H1 (cell line): ENCODE data around the gene MYOCD. TPM values are rescaled to one million over a fixed set of nuclear protein-coding genes. Genes with fewer than 3 reads are reported as not detected.

Experiments
- CTCF ChIA-PET: fragments of 300-600 bp; sonication (Branson Sonifier 250); formaldehyde crosslinking; loops from one replicate; lab custom pipeline; 2021; ENCODE audit not compliant: partially characterized antibody; lab: Charles Lee
- POLR2A ChIA-PET: fragments of 300-600 bp; sonication (Branson Sonifier 250); formaldehyde crosslinking; loops from one replicate; lab custom pipeline; 2021; ENCODE audit warnings: inconsistent platforms; ENCODE audit not compliant: partially characterized antibody; lab: Charles Lee
- DNase-seq, 2 experiments: peaks; one replicate each; pipeline versions ENCODE4 v3.0.0 to v3.0.0-alpha.2; 2010 to 2022; ENCODE audit warnings: low spot score in 2 of 2, low read depth in 1 of 2, mixed read lengths in 1 of 2
- FAIRE-seq: peaks from 2 replicates; lab custom pipeline; 2011; peaks lifted over from hg19 to GRCh38; lab: Jason Lieb, UNC
- H2AFZ ChIP-seq: 2 replicates; pipeline ENCODE4 v1.8.1; 2012; ENCODE audit warnings: low read length, inconsistent platforms
- H2AK5ac ChIP-seq: 2 replicates; pipeline ENCODE4 v1.6.1; 2013; ENCODE audit warnings: low read depth, low read length
- H2BK120ac ChIP-seq: replicated peaks from 2 replicates; pipeline ENCODE3; 2013; ENCODE audit warnings: low read depth, low read length, inconsistent platforms
- H2BK12ac ChIP-seq: 2 replicates; pipeline ENCODE4 v1.6.1; 2013; ENCODE audit warnings: low read depth, low read length
- H2BK15ac ChIP-seq: 2 replicates; pipeline ENCODE4 v1.6.1; 2013; ENCODE audit warnings: low read length
- H2BK20ac ChIP-seq: 2 replicates; pipeline ENCODE4 v1.6.1; 2013; ENCODE audit warnings: low read length
- H2BK5ac ChIP-seq: 2 replicates; pipeline ENCODE4 v1.6.1; 2013; ENCODE audit warnings: low read depth, low read length
- H3K14ac ChIP-seq: 2 replicates; pipeline ENCODE4 v1.6.1; 2013; ENCODE audit warnings: inconsistent platforms; ENCODE audit not compliant: insufficient read length
- H3K18ac ChIP-seq: 2 replicates; pipeline ENCODE4 v1.6.1; 2013; ENCODE audit warnings: low read length; ENCODE audit errors: extremely low read depth
- H3K23ac ChIP-seq: 2 replicates; pipeline ENCODE4 v1.6.1; 2013; ENCODE audit warnings: inconsistent platforms; ENCODE audit not compliant: insufficient read length
- H3K23me2 ChIP-seq: 2 replicates; pipeline ENCODE4 v1.6.1; 2013; ENCODE audit warnings: low read depth, low read length
- H3K27ac ChIP-seq: 2 replicates; pipeline ENCODE4 v1.6.1; 2011; ENCODE audit warnings: low read depth, low read length, inconsistent platforms
- H3K27me3 ChIP-seq, 4 experiments: replicated peaks in 1 of 4; 1 replicate in 1 of 4; 2 replicates in 3 of 4; pipeline versions ENCODE4 v1.6.1 to v1.8.1; 2011 to 2013; ENCODE audit warnings: low read length in 3 of 4, mild to moderate bottlenecking in 3 of 4, inconsistent platforms in 2 of 4, mixed read lengths in 2 of 4, moderate library complexity in 1 of 4; ENCODE audit not compliant: control insufficient read depth in 3 of 4, insufficient read depth in 3 of 4; ENCODE audit errors: extremely low read depth in 1 of 4
- H3K36me3 ChIP-seq, 4 experiments: 2 replicates each; pipeline versions ENCODE4 v1.6.1 to v1.8.1; 2011 to 2013; ENCODE audit warnings: mild to moderate bottlenecking in 4 of 4, low read length in 3 of 4, moderate library complexity in 2 of 4, control low read depth in 1 of 4, inconsistent platforms in 1 of 4; ENCODE audit not compliant: insufficient read depth in 4 of 4, control insufficient read depth in 2 of 4
- H3K4ac ChIP-seq: replicated peaks from 2 replicates; pipeline ENCODE3; 2013; ENCODE audit warnings: low read length, low read depth, mixed read lengths, inconsistent platforms; ENCODE audit not compliant: insufficient read length
- H3K4me1 ChIP-seq, 4 experiments: replicated peaks in 1 of 4; 1 replicate in 1 of 4; 2 replicates in 3 of 4; pipeline versions ENCODE4 v1.6.1 to v1.8.1; 2011 to 2013; ENCODE audit warnings: low read length in 3 of 4, inconsistent platforms in 2 of 4, mixed read lengths in 1 of 4; ENCODE audit not compliant: insufficient read depth in 4 of 4, control insufficient read depth in 3 of 4
- H3K4me2 ChIP-seq, 2 experiments: 2 replicates each; pipeline versions ENCODE4 v1.6.1 to v1.8.1; 2011 to 2013; ENCODE audit warnings: low read depth in 2 of 2, low read length in 2 of 2, control low read depth in 1 of 2, inconsistent platforms in 1 of 2, mild to moderate bottlenecking in 1 of 2; ENCODE audit not compliant: insufficient read depth in 1 of 2
- H3K4me3 ChIP-seq, 4 experiments: fragments of 200-600, 300-600 bp in 1 of 4; sonication (generic), shearing (Covaris generic), sonication (Bioruptor Twin) in 1 of 4; 2 replicates each; pipeline versions ENCODE4 v1.5.1 to v1.8.1; 2011 to 2016; ENCODE audit warnings: low read length in 4 of 4, low read depth in 3 of 4, control low read depth in 2 of 4, inconsistent platforms in 2 of 4, mild to moderate bottlenecking in 2 of 4, mixed read lengths in 1 of 4, moderate library complexity in 1 of 4; ENCODE audit not compliant: insufficient read depth in 2 of 4; ENCODE audit errors: extremely low read depth in 1 of 4
- H3K56ac ChIP-seq: replicated peaks from 2 replicates; pipeline ENCODE3; 2013; ENCODE audit warnings: low read depth, mild to moderate bottlenecking, mixed read lengths, low read length, inconsistent platforms; ENCODE audit not compliant: insufficient read length
- H3K79me1 ChIP-seq: 2 replicates; pipeline ENCODE4 v1.6.1; 2013; ENCODE audit warnings: low read depth, low read length, control low read depth
- H3K79me2 ChIP-seq, 2 experiments: 2 replicates each; pipeline versions ENCODE4 v1.6.1 to v1.8.1; 2012 to 2013; ENCODE audit warnings: low read length in 2 of 2, mild to moderate bottlenecking in 2 of 2, inconsistent platforms in 1 of 2; ENCODE audit not compliant: insufficient read depth in 2 of 2, control insufficient read depth in 1 of 2
- H3K9ac ChIP-seq, 4 experiments: replicated peaks in 1 of 4; 1 replicate in 1 of 4; 2 replicates in 3 of 4; pipeline versions ENCODE4 v1.6.1 to v1.8.1; 2011 to 2013; ENCODE audit warnings: low read depth in 3 of 4, low read length in 3 of 4, control low read depth in 2 of 4, mild to moderate bottlenecking in 2 of 4, moderate library complexity in 2 of 4, inconsistent platforms in 1 of 4; ENCODE audit errors: extremely low read depth in 1 of 4
- H3K9me3 ChIP-seq, 2 experiments: 2 replicates each; pipeline versions ENCODE4 v1.6.1 to v1.8.1; 2012 to 2013; ENCODE audit warnings: mild to moderate bottlenecking in 2 of 2, moderate library complexity in 2 of 2, control low read depth in 1 of 2, inconsistent platforms in 1 of 2, low read depth in 1 of 2, low read length in 1 of 2, mixed read lengths in 1 of 2; ENCODE audit not compliant: insufficient read depth in 2 of 2
- H4K20me1 ChIP-seq, 2 experiments: replicated peaks in 1 of 2; 2 replicates each; pipeline versions ENCODE3 to v1.8.1; 2011 to 2013; ENCODE audit warnings: inconsistent platforms in 2 of 2, low read length in 2 of 2, mild to moderate bottlenecking in 1 of 2; ENCODE audit not compliant: insufficient read depth in 2 of 2, control insufficient read depth in 1 of 2
- H4K5ac ChIP-seq: 2 replicates; pipeline ENCODE4 v1.6.1; 2013; ENCODE audit warnings: low read length, low read depth, mixed read lengths, inconsistent platforms; ENCODE audit not compliant: insufficient read length
- H4K8ac ChIP-seq: 2 replicates; pipeline ENCODE4 v1.8.0; 2013; ENCODE audit warnings: mild to moderate bottlenecking, moderate library complexity, low read length, inconsistent platforms; ENCODE audit not compliant: insufficient read depth; ENCODE audit errors: extremely low read depth
- H4K91ac ChIP-seq: replicated peaks from 2 replicates; pipeline ENCODE3; 2013; ENCODE audit warnings: low read length, mixed read lengths, inconsistent platforms; ENCODE audit not compliant: insufficient read length
- GABPA ChIP-seq: IDR thresholded peaks from 2 replicates; pipeline ENCODE4 v1.6.1; 2011; ENCODE audit warnings: mild to moderate bottlenecking, low read length, moderate library complexity, borderline replicate concordance; ENCODE audit not compliant: insufficient read depth
- HDAC6 ChIP-seq: IDR thresholded peaks from one replicate; pipeline ENCODE4 v1.7.1; 2012; ENCODE audit warnings: low read depth, mild to moderate bottlenecking, inconsistent platforms, low read length, moderate library complexity
- MAFK ChIP-seq: IDR thresholded peaks from 2 replicates; pipeline ENCODE4 v1.6.1; 2012; ENCODE audit warnings: low read depth, mild to moderate bottlenecking, improper control_type of control experiment, low read length
- PHF8 ChIP-seq: fragments of 200-600 bp; sonication (generic); conservative IDR thresholded peaks from 2 replicates; pipeline ENCODE4 v1.7.1; 2012; ENCODE audit warnings: low read depth, mild to moderate bottlenecking, inconsistent platforms, low read length, moderate library complexity
- SIN3A ChIP-seq, 2 experiments: IDR thresholded peaks in 1 of 2; conservative IDR thresholded peaks in 1 of 2; 2 replicates each; pipeline ENCODE4 v1.6.1; 2011 to 2012; ENCODE audit warnings: low read length in 2 of 2, improper control_type of control experiment in 1 of 2, low read depth in 1 of 2, mild to moderate bottlenecking in 1 of 2
- SP4 ChIP-seq: IDR thresholded peaks from 2 replicates; pipeline ENCODE4 v1.6.1; 2012; ENCODE audit warnings: low read length, inconsistent platforms
- TAF1 ChIP-seq: IDR thresholded peaks from 2 replicates; pipeline ENCODE4 v1.6.1; 2011; ENCODE audit warnings: mild to moderate bottlenecking, low read depth, low read length
- WGBS, 2 experiments: shearing (Covaris generic) in 1 of 2; methylation state at CpG; one replicate each; pipeline versions ENCODE4 v1.1.6 to v1.1.7; 2013 to 2015; ENCODE audit warnings: low lambda C conversion rate in 2 of 2, mixed read lengths in 2 of 2, inconsistent platforms in 1 of 2, low coverage in 1 of 2, missing lambda C conversion rate in 1 of 2; ENCODE audit not compliant: insufficient replicate concordance in 2 of 2, insufficient coverage in 1 of 2, insufficient read length in 1 of 2; ENCODE audit errors: extremely low coverage in 1 of 2, missing lambda C conversion rate in 1 of 2; 5-methylcytosine and 5-hydroxymethylcytosine counted together
- polyA plus RNA-seq, 7 experiments: library from polyadenylated mRNA; depleted of rRNA in 3 of 7; stranded (reverse) in 5 of 7; unstranded in 2 of 7; fragments of >200 nt in 5 of 7; fragments of 200-250 nt in 2 of 7; gene quantifications; 1 replicate in 5 of 7; 2 replicates in 1 of 7; 4 replicates in 1 of 7; pipeline versions ENCODE4 v1.2.1 to v1.2.3, GENCODE V29; 2011 to 2013; ENCODE audit warnings: missing spikeins in 2 of 7, mixed read lengths in 2 of 7
- total RNA-seq: library from RNA; stranded (reverse); fragmentation: NEBNext Ultra II Directional; extraction: Animal tissue kit (Norgen Biotek cat#: 25700); gene quantifications from 2 replicates; pipeline ENCODE4 v1.2.1, GENCODE V29; 2021
- TF ChIP-seq, protein P1 (sequence below): IDR thresholded peaks from 2 replicates; pipeline ENCODE4 v1.6.1; 2011; ENCODE audit warnings: low read depth, mild to moderate bottlenecking, low read length; ENCODE audit not compliant: insufficient read depth
- TF ChIP-seq, protein P2 (sequence below), 3 experiments: IDR thresholded peaks; 1 replicate in 2 of 3; 2 replicates in 1 of 3; pipeline versions ENCODE4 v1.5.1 to v1.6.1; 2011; ENCODE audit warnings: low read length in 3 of 3, mild to moderate bottlenecking in 3 of 3, inconsistent platforms in 2 of 3, low read depth in 1 of 3, moderate library complexity in 1 of 3; ENCODE audit not compliant: insufficient read depth in 1 of 3; ENCODE audit errors: control extremely low read depth in 1 of 3
- TF ChIP-seq, protein P3 (sequence below): IDR thresholded peaks from 2 replicates; pipeline ENCODE4 v1.6.1; 2012; ENCODE audit warnings: inconsistent platforms

The MYOCD gene
- total and polyA plus RNA-seq, 2 of the 8 experiments (the other 6 are each of a cell fraction or from before 2014, with no cell fraction given) = 0.30 to 4.9 TPM

DNA sequence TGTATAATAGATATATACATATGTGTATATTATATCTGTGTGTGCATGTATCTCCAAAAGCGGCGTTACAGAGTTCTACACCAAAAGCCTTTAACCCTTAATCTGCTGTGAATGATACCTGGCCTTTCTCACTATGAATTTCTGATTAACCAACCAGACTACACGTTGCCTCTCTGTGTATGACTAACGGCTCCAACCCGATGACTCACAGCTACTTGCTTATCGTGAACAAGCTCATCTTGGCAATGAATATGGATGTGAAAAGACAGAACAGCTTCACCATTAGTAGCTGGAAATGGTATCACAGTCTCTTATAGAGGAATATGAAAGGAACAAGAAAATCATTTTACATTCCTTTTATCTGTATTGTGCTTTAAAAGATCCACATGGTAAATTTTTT is 99.9 kb downstream of the MYOCD start:
- no peaks in the 10 kb centered on the region for H3K36me3 ChIP-seq
- H3K23ac ChIP-seq = no peak overlapping the region
- no peaks in the 10 kb centered on the region for H3K4me1 ChIP-seq
- no peak overlapping the region for H4K91ac ChIP-seq
- H3K14ac ChIP-seq = no peak overlapping the region
- no peak overlapping the region for H3K27ac ChIP-seq
- no peak overlapping the region for H2BK20ac ChIP-seq
- H3K27me3 ChIP-seq = no peaks in the 10 kb centered on the region
- H3K23me2 ChIP-seq = no peaks in the 10 kb centered on the region; the same call in 1 of the 2 replicates
- ChIA-PET POLR2A (interaction anchor here (0.7 to 0.9 kb wide), 2 partner anchors 9 to 200 kb away, joined by 3 read pairs; no protein-coding TSS in a partner anchor), CTCF (no interaction called here)
- H2BK5ac ChIP-seq = no peak overlapping the region
- H2BK15ac ChIP-seq = no peak overlapping the region
- H2BK12ac ChIP-seq = no peak overlapping the region
- H3K9me3 ChIP-seq = no peaks in the 10 kb centered on the region
- no peaks in the 10 kb centered on the region for H4K20me1 ChIP-seq
- WGBS, 2 experiments = 92% methylated on average over 6 of the region's 6 CpGs; no CpG with 5 or more reads in 1 of the 2 experiments
- H2AK5ac ChIP-seq = no peak overlapping the region
- no peak overlapping the region for H3K4ac ChIP-seq
- H3K18ac ChIP-seq = no peak overlapping the region
- no peak overlapping the region for H2AFZ ChIP-seq
- no peak overlapping the region for H2BK120ac ChIP-seq
- H3K4me2 ChIP-seq = no peak overlapping the region
- no peak overlapping the region for H3K9ac ChIP-seq
- no peak overlapping the region for H3K4me3 ChIP-seq
- H4K8ac ChIP-seq = no peak overlapping the region
- DNase-seq (no peak), FAIRE-seq (no peak)
- no peaks in the 10 kb centered on the region for H3K79me2 ChIP-seq
- H4K5ac ChIP-seq = no peak overlapping the region
- no peaks in the 10 kb centered on the region for H3K79me1 ChIP-seq
- no peak overlapping the region for H3K56ac ChIP-seq
- TF ChIP-seq MAFK (no peak), GABPA (no peak), SP4 (no peak), HDAC6 (no peak), SIN3A (conservative IDR thresholded peaks at IDR 0.05 in 1 of 2, IDR thresholded peaks at IDR 0.05 in 1 of 2; ENCODE audit: low read depth in 1 of 2, low read length in 2 of 2) (no peak), PHF8 (no peak), TAF1 (no peak)
- TF ChIP-seq, protein P1, sequence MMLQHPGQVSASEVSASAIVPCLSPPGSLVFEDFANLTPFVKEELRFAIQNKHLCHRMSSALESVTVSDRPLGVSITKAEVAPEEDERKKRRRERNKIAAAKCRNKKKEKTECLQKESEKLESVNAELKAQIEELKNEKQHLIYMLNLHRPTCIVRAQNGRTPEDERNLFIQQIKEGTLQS = no peak
- TF ChIP-seq, protein P2, sequence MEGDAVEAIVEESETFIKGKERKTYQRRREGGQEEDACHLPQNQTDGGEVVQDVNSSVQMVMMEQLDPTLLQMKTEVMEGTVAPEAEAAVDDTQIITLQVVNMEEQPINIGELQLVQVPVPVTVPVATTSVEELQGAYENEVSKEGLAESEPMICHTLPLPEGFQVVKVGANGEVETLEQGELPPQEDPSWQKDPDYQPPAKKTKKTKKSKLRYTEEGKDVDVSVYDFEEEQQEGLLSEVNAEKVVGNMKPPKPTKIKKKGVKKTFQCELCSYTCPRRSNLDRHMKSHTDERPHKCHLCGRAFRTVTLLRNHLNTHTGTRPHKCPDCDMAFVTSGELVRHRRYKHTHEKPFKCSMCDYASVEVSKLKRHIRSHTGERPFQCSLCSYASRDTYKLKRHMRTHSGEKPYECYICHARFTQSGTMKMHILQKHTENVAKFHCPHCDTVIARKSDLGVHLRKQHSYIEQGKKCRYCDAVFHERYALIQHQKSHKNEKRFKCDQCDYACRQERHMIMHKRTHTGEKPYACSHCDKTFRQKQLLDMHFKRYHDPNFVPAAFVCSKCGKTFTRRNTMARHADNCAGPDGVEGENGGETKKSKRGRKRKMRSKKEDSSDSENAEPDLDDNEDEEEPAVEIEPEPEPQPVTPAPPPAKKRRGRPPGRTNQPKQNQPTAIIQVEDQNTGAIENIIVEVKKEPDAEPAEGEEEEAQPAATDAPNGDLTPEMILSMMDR (IDR thresholded peaks at IDR 0.05; ENCODE audit: control extremely low read depth in 1 of 3, insufficient read depth in 1 of 3, low read depth in 1 of 3, low read length in 3 of 3) = no peak
- TF ChIP-seq, protein P3, sequence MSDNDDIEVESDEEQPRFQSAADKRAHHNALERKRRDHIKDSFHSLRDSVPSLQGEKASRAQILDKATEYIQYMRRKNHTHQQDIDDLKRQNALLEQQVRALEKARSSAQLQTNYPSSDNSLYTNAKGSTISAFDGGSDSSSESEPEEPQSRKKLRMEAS = no peak
